ENCODE measurements around the gene CPNE5.

DNA sequence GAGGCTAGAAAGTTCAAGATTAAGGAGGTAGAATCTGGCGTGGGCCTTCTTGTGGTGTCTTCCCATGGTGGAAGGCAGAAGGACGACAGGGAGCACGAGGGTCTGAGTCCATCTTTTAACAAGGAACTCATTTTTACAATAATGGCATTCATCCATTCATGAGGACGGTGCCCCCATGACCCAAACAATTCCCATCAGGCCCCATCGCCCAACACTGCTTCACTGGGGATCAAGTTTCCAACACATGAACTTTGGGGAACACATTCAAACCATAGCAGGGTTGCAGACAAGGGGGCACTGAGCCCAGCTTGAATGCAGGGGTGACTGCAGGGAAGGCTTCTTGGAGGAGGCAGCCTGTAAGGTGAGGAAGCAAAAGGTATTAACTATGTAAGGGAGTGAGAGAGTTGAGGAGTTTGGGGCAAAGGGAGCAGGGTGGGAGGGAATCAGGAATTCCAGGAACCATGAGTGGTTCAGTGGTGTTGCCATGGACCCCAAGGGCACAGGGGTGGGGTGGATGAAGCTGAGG is 136.1 kb downstream of the CPNE5 start:
- no peak for TF ChIP-seq EP300 (IDR thresholded peaks at IDR 0.05; ENCODE audit: low read depth)
- TF ChIP-seq POLR2AphosphoS5 (IDR thresholded peaks at IDR 0.05), result no peak
- TF ChIP-seq, protein P1, sequence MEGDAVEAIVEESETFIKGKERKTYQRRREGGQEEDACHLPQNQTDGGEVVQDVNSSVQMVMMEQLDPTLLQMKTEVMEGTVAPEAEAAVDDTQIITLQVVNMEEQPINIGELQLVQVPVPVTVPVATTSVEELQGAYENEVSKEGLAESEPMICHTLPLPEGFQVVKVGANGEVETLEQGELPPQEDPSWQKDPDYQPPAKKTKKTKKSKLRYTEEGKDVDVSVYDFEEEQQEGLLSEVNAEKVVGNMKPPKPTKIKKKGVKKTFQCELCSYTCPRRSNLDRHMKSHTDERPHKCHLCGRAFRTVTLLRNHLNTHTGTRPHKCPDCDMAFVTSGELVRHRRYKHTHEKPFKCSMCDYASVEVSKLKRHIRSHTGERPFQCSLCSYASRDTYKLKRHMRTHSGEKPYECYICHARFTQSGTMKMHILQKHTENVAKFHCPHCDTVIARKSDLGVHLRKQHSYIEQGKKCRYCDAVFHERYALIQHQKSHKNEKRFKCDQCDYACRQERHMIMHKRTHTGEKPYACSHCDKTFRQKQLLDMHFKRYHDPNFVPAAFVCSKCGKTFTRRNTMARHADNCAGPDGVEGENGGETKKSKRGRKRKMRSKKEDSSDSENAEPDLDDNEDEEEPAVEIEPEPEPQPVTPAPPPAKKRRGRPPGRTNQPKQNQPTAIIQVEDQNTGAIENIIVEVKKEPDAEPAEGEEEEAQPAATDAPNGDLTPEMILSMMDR (IDR thresholded peaks at IDR 0.05), result no peak

Data from transverse colon (tissue), 4 donors.